ENCODE data around the gene SMIM7. TPM values are rescaled to one million over a fixed set of nuclear protein-coding genes. Genes with fewer than 3 reads are reported as not detected.

SMIM7 gene
- total RNA-seq, 1 donor from 2014 or later: 76.7 TPM

GRCh38 chr19:16613841-16614240 is 46.1 kb downstream of the SMIM7 start:
- no peak for TF ChIP-seq CTCF (IDR thresholded peaks at IDR 0.05)
- Histone ChIP-seq H3K9me3 (no peaks in the 10 kb centered on the region), H3K4me1 (peaks cover 56% of the 10 kb centered on the region), H3K27me3 (no peaks in the 10 kb centered on the region), H3K27ac (no peak overlapping the region), H3K36me3 (no peaks in the 10 kb centered on the region), H3K4me3 (no peak overlapping the region)
- DNase-seq (no peak), ATAC-seq (no peak)
- intact Hi-C loops (cut with DNase I): no loop called here

GRCh38 chr19:16612636-16613035 is 47.3 kb downstream of the SMIM7 start:
- Histone ChIP-seq H3K4me3 (no peak overlapping the region), H3K27ac (peak overlapping the region; percentile 47), H3K27me3 (no peaks in the 10 kb centered on the region), H3K4me1 (peaks cover 65% of the 10 kb centered on the region), H3K9me3 (no peaks in the 10 kb centered on the region), H3K36me3 (no peaks in the 10 kb centered on the region)
- DNase-seq (no peak), ATAC-seq (no peak)
- TF ChIP-seq CTCF (IDR thresholded peaks at IDR 0.05): no peak
- intact Hi-C loops (cut with DNase I): no loop called here

- H3K9me3 ChIP-seq: no peaks in the 10 kb centered on the region
- no peaks in the 10 kb centered on the region for H3K36me3 ChIP-seq
- ATAC-seq: peak; percentile 80
- intact Hi-C loops (cut with DNase I): no loop called here
- H3K27me3 ChIP-seq: no peaks in the 10 kb centered on the region
- H3K27ac ChIP-seq: peak overlapping the region; percentile 17
- H3K4me3 ChIP-seq: no peak overlapping the region
- DNase-seq: no peak
- H3K4me1 ChIP-seq: peaks cover 68% of the 10 kb centered on the region
- TF ChIP-seq CTCF (IDR thresholded peaks at IDR 0.05): no peak
Measured at GRCh38 chr19:16611121-16611520, 48.8 kb downstream of the SMIM7 start.

- peaks cover 71% of the 10 kb centered on the region for H3K4me1 ChIP-seq
- no peak for TF ChIP-seq CTCF (IDR thresholded peaks at IDR 0.05)
- intact Hi-C loops (cut with DNase I): no loop called here
Measured at GRCh38 chr19:16609511-16610200, 50.3 kb downstream of the SMIM7 start.

GRCh38 chr19:16608290-16608739 is 51.6 kb downstream of the SMIM7 start:
- Histone ChIP-seq H3K9me3 (no peaks in the 10 kb centered on the region), H3K27me3 (no peaks in the 10 kb centered on the region), H3K27ac (peak overlapping the region; percentile 61), H3K4me1 (peaks cover 63% of the 10 kb centered on the region), H3K4me3 (no peak overlapping the region), H3K36me3 (no peaks in the 10 kb centered on the region)
- ATAC-seq (peak; percentile 75), DNase-seq (no peak)
- intact Hi-C loops (cut with DNase I): no loop called here
- no peak for TF ChIP-seq CTCF (IDR thresholded peaks at IDR 0.05)

More at GRCh38 chr19:16609511-16610200, 50.3 kb downstream of the SMIM7 start:
- ATAC-seq (no peak), DNase-seq (no peak)
- no peaks in the 10 kb centered on the region for H3K9me3 ChIP-seq
- no peak overlapping the region for H3K27ac ChIP-seq
- no peaks in the 10 kb centered on the region for H3K27me3 ChIP-seq
- H3K36me3 ChIP-seq: no peaks in the 10 kb centered on the region
- no peak overlapping the region for H3K4me3 ChIP-seq
